Parathyroid adenoma (tissue), 2 donors: Measurements from ENCODE around the gene CENPA.
"Not testable (repeated sequence)": the region's sequence is repeated elsewhere in the genome, so short reads cannot be mapped to it uniquely, and the experiment has no call there.

Experiments used
- H2AFZ ChIP-seq: fragments of 300-600 bp; sonication (generic); one replicate; pipeline ENCODE4 v1.7.0; 2017; ENCODE audit warnings: antibody characterized with exemption, mild to moderate bottlenecking
- H3K27ac ChIP-seq: fragments of 300-600 bp; sonication (generic); one replicate; pipeline ENCODE4 v1.7.0; 2017
- H3K27me3 ChIP-seq: fragments of 300-600 bp; sonication (generic); one replicate; pipeline ENCODE4 v1.7.0; 2017; ENCODE audit warnings: low read length; ENCODE audit not compliant: control insufficient read depth, insufficient read depth
- H3K36me3 ChIP-seq: fragments of 300-600 bp; sonication (generic); one replicate; pipeline ENCODE4 v1.7.0; 2017; ENCODE audit warnings: low read length; ENCODE audit not compliant: control insufficient read depth, insufficient read depth
- H3K4me1 ChIP-seq: fragments of 300-600 bp; sonication (generic); one replicate; pipeline ENCODE4 v1.7.0; 2017; ENCODE audit warnings: control low read depth
- H3K4me2 ChIP-seq: fragments of 300-600 bp; sonication (generic); one replicate; pipeline ENCODE4 v1.7.0; 2017; ENCODE audit warnings: low read length
- H3K4me3 ChIP-seq: fragments of 300-600 bp; sonication (generic); one replicate; pipeline ENCODE4 v1.7.0; 2017; ENCODE audit warnings: low read depth, low read length
- H3K79me2 ChIP-seq: fragments of 300-600 bp; sonication (generic); one replicate; pipeline ENCODE4 v1.7.0; 2017; ENCODE audit warnings: control low read depth
- H3K9ac ChIP-seq: fragments of 300-600 bp; sonication (generic); one replicate; pipeline ENCODE4 v1.7.0; 2017; ENCODE audit warnings: mild to moderate bottlenecking
- H3K9me3 ChIP-seq: fragments of 300-600 bp; sonication (generic); one replicate; pipeline ENCODE4 v1.7.0; 2017; ENCODE audit warnings: low read length; ENCODE audit not compliant: control insufficient read depth
- TF ChIP-seq, protein P1 (sequence below): fragments of 300-600 bp; sonication (generic); IDR thresholded peaks from one replicate; pipeline ENCODE4 v1.7.0; 2017; ENCODE audit warnings: antibody characterized with exemption, mild to moderate bottlenecking
- donor health status: primary hyperparathyroidism.

CENPA gene

GRCh38 chr2:26793518-26793917 lies 7.7 kb downstream of the CENPA start:
- H3K27me3 ChIP-seq: no peaks in the 10 kb centered on the region
- H3K27ac ChIP-seq: no peak overlapping the region
- no peaks in the 10 kb centered on the region for H3K9me3 ChIP-seq
- no peak overlapping the region for H3K9ac ChIP-seq
- no peak overlapping the region for H2AFZ ChIP-seq
- no peaks in the 10 kb centered on the region for H3K4me1 ChIP-seq
- H3K4me2 ChIP-seq: no peak overlapping the region
- no peak overlapping the region for H3K4me3 ChIP-seq
- TF ChIP-seq, protein P1, sequence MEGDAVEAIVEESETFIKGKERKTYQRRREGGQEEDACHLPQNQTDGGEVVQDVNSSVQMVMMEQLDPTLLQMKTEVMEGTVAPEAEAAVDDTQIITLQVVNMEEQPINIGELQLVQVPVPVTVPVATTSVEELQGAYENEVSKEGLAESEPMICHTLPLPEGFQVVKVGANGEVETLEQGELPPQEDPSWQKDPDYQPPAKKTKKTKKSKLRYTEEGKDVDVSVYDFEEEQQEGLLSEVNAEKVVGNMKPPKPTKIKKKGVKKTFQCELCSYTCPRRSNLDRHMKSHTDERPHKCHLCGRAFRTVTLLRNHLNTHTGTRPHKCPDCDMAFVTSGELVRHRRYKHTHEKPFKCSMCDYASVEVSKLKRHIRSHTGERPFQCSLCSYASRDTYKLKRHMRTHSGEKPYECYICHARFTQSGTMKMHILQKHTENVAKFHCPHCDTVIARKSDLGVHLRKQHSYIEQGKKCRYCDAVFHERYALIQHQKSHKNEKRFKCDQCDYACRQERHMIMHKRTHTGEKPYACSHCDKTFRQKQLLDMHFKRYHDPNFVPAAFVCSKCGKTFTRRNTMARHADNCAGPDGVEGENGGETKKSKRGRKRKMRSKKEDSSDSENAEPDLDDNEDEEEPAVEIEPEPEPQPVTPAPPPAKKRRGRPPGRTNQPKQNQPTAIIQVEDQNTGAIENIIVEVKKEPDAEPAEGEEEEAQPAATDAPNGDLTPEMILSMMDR: no peak
- no peaks in the 10 kb centered on the region for H3K36me3 ChIP-seq
- no peaks in the 10 kb centered on the region for H3K79me2 ChIP-seq

GRCh38 chr2:26795135-26795534 lies 9.3 kb downstream of the CENPA start:
- H3K9ac ChIP-seq, H3K4me3 ChIP-seq, H3K4me1 ChIP-seq, H3K9me3 ChIP-seq, H3K4me2 ChIP-seq, H3K27ac ChIP-seq, H3K79me2 ChIP-seq, H2AFZ ChIP-seq, H3K36me3 ChIP-seq, H3K27me3 ChIP-seq: not testable (repeated sequence)

DNA sequence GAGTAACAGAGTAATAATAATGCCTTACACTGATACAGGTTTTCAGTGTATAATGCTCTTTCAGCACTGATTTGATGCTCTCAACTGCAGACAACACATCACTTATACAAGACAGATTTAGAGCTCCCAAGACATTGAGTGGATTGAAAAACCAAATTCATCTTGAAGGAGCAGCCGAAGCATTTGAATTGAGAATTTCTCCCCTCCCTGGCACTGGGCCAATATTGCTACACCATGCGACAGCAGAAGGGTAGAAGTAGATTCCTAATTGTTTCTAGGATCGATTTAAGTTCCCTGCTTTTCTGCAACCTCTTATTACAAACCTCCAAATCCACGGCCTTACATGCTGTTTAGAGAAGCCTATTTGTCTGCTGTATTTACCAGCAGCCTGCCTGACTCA lies 15.5 kb downstream of the CENPA start:
- TF ChIP-seq, protein P1: no peak
- Histone ChIP-seq H3K79me2 (no peaks in the 10 kb centered on the region), H3K36me3 (no peaks in the 10 kb centered on the region), H2AFZ (no peak overlapping the region), H3K4me3 (no peak overlapping the region), H3K27me3 (no peaks in the 10 kb centered on the region), H3K4me2 (no peak overlapping the region), H3K9me3 (no peaks in the 10 kb centered on the region), H3K27ac (no peak overlapping the region), H3K9ac (no peak overlapping the region), H3K4me1 (no peaks in the 10 kb centered on the region)

GRCh38 chr2:26801796-26802195 lies 15.9 kb downstream of the CENPA start:
- Histone ChIP-seq H3K27me3 (no peaks in the 10 kb centered on the region), H3K4me1 (no peaks in the 10 kb centered on the region), H3K9ac (no peak overlapping the region), H2AFZ (no peak overlapping the region), H3K4me2 (no peak overlapping the region), H3K36me3 (no peaks in the 10 kb centered on the region), H3K27ac (no peak overlapping the region), H3K4me3 (no peak overlapping the region), H3K79me2 (no peaks in the 10 kb centered on the region), H3K9me3 (no peaks in the 10 kb centered on the region)
- TF ChIP-seq, protein P1: no peak

- TF ChIP-seq, protein P1: no peak
- no peaks in the 10 kb centered on the region for H3K9me3 ChIP-seq
- no peak overlapping the region for H3K4me2 ChIP-seq
- H3K4me3 ChIP-seq: no peak overlapping the region
- no peak overlapping the region for H3K9ac ChIP-seq
- peaks cover 4% of the 10 kb centered on the region for H3K4me1 ChIP-seq
- H3K27ac ChIP-seq: no peak overlapping the region
- no peaks in the 10 kb centered on the region for H3K27me3 ChIP-seq
- no peak overlapping the region for H2AFZ ChIP-seq
- H3K36me3 ChIP-seq: no peaks in the 10 kb centered on the region
- H3K79me2 ChIP-seq: no peaks in the 10 kb centered on the region
Observed at GRCh38 chr2:26805241-26805676, 19.4 kb downstream of the CENPA start.
